GM21515 (cell line): ENCODE results near the gene UCHL3.
A peak's percentile ranks its signal among the peaks of the same experiment; 100 is the strongest.

ENCODE experiments used
- ATAC-seq: cut with Tn5 transposase; IDR thresholded peaks from one replicate; pipeline ENCODE4 v1.9.1; 2021; ENCODE audit not compliant: unreplicated experiment

Gene UCHL3

DNA sequence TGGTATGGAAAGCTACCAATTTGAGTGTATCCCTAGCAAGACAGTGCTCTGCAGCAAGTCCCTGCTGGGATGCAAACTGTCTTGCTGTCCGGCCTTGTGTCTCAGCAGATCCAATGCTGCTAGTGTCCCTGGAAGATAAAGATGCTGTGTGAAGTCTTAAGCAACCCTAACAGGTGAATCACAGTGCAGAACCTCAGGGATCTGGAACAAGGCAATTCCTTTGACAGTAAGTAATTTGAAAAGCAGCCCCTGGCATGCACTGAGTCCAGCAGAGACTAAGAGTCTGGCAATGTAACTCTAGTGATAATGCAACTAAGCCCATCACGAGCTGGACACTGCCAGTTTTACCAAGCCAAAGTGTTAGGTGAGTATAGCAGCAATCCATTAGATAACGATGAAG is 1.7 kb upstream of the UCHL3 start:
- no peak for ATAC-seq

DNA sequence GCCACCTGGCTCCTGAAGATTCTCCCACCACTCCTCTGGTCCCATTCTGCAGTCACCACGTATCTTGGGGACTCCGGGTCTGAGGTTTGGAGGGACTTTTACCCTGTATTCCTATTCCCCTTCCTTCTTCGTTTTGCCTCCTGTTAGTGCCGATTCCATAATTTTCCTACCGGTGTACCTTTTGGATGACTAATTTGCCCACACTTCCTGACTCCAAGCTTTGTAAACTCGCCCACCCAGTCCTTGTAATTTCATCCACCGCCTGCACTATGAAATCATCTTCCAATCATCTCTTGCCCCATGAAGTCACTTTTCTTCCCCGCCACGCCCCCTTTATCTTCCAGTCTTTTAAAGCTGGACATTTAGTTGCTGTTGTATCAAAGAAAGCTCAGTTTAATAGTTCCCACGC is 572 bp downstream of the UCHL3 start:
- ATAC-seq: peak; percentile 15

GRCh38 chr13:75554464-75554863 is 4.9 kb downstream of the UCHL3 start:
- no peak for ATAC-seq

DNA sequence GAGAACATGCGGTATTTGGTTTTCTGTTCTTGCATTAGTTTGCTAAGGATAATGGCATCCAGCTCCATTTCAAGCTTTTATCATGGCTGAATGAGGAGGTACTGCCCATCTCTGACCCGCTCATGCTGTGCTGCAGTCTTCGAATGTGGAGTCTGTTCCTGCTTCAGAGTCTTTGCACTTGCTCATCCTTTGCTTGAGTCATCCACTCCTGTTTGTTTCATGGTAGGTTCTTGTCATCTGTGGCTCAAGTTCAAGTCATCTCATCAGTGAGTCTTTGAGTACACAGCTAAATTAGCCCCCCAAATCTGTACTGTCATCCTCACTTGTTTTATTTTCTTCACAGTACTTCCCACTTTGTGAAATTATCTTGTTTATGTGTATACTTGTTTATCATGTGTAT is 5.4 kb downstream of the UCHL3 start:
- no peak for ATAC-seq

GRCh38 chr13:75555836-75556235 is 6.2 kb downstream of the UCHL3 start:
- no peak for ATAC-seq

GRCh38 chr13:75556961-75557360 is 7.4 kb downstream of the UCHL3 start:
- no peak for ATAC-seq

DNA sequence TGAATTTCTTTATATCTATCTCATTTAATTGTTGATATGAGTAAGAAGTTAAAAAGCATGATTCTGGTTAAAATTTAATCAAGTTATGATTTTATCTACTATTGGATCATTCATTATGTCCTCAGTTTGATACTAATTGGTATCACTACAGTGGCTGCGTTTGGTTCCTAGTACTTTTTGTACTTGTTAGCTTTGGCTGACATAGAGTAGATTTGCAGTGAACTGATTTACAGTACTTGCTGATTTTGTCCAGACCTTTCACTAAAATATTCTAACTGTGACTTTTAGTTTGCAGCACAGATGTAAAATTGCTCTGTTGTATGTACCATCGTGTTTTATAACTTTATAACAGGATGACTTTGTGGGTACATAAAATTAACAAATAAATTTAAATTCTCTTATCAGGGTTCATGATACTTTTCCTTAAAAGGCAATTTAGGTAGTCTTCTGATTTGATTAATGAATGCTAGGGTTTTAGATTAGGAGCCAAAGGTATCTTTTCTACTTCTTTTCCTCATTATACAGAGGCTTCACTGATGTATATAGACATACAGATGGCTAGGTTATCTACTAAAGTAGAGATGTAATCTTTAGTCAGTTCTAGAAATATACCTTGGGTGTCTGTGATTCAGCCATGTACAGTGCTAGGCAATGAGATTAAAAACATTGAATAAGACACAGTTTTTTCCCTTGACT is 8.7 kb downstream of the UCHL3 start:
- ATAC-seq: no peak

DNA sequence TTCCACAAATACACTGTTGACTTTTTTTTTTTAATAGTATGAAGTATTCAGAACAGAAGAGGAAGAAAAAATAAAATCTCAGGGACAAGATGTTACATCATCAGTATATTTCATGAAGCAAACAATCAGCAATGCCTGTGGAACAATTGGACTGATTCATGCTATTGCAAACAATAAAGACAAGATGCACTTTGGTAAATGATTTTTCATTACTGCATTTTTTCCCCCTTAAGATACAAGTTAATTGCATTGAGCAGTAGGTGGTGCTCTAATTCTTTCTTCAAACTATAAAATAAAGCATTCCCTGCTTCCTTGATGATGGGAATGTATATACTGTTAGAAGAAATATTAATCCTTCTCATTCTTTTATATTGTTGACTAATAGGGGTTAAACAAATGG is 17.1 kb downstream of the UCHL3 start:
- no peak for ATAC-seq

- no peak for ATAC-seq
These were observed 20.0 kb downstream of the UCHL3 start for GRCh38 chr13:75569576-75569975.

DNA sequence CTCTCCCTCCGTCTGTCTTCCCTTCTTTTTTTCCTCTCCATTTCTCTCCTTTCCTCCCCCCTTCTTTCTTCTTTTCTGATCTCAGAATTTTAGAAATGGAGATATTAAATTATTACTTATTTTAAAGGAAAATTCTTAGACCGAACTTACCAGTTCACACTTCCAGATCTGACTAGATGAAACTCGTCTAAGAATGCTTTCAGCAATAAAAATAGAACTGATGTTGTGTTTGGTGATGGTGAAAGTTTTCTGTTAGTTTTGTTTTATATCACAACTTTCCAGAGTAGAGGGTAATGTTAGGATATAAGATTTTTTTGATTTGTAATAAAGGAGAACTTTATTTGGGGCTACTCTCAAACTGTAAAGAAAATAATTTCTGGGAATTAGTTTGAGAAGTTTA is 29.9 kb downstream of the UCHL3 start:
- no peak for ATAC-seq

DNA sequence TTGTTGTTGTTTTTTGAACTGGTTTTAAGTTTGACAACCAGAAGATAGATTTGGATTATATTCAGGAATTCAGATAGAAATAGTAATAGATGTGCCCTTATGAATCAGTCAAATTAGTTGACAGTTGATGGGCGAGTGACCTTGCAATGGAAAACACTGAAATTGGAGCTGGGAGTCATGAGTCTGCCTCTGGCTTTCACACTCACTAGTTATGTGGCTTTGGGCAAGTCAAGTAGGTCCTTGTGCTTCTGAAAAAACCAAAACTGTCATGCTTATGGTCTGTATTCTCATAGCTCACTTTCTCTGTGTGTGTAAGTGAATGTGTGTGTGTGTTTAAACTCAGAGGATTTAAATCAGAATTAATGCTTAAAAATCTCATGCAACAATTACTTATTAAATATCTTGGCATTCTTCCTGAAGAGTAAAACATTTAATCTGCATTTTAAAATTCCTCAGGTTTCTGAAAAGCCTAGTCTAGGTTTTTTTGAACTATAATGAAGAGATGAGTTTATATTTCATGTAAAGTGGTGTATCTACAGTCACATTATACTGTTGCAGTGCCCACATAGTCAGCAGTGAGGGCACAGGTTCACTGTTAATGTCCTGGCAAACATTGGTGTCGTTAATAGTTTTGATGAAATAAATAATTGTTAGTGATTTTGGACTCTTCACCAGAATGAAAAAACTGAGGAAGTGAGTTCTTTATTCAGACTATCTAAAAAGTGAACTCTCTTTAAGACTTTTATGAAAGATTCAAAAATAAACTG is 32.5 kb downstream of the UCHL3 start:
- ATAC-seq: no peak

GRCh38 chr13:75583091-75583490 is 33.5 kb downstream of the UCHL3 start:
- no peak for ATAC-seq

GRCh38 chr13:75585153-75585552 is 35.6 kb downstream of the UCHL3 start:
- no peak for ATAC-seq

DNA sequence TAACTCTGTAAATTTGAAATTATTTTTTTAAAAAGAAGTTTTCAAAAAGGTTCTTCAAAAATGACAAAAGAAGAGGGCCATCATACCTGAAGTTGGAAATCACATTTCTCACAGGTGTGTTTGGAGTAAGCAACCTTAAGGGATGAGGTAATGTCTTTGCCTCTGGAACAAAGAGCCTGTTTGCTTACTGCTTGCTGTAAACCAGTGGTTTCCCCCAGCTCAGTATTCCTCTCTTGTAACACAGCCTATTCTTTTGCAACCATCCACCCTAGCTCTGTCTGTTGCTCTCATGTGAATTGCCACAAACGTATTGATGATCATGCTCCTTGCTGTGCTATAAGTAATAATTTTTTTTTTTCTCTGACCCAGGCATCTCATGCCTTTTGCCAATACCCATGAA is 38.1 kb downstream of the UCHL3 start:
- no peak for ATAC-seq

DNA sequence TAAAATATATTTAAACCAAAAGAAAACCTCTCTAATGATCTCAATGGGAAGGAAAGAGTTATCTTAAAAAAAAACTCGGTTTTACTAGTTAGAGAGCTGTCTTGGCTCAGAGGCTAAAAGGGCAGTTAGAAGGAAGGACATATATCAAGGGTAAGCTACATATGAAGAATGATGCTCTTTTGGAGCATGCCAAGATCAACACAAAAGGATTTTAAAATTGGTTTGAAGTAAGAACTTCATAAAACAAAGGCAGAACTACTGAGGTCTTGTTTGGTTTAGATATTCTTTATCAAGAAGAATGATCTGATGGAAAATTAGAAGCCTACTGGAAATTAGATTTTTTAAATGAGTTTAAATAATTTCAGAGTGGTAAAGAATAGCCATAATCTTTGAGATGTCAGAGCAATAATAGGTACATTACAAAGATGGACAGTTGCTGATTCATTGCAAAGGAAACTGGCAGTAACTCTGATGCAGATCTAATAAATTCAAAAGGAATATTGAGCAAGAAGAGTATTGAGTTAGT is 47.1 kb downstream of the UCHL3 start:
- no peak for ATAC-seq

DNA sequence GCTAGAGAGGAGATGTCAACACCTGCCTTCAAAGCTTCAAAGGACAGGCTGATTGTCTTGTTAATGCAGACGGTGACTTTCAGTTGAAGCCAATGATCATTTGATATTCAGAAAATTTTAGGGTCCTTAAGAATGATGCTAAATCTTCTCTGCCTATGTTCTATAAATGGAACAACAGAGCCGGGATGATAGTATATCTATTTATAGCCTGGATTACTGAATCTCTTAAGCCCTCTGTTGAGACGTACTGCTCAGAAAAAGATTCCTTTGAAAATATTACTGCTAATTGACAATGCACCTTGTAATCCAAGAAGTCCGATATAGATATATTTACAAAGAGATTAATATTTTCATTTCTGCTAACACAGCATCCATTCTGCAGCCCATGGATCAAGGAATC is 50.8 kb downstream of the UCHL3 start:
- no peak for ATAC-seq

- no peak for ATAC-seq
These were observed 53.4 kb downstream of the UCHL3 start for GRCh38 chr13:75603038-75603437.

GRCh38 chr13:75607447-75607846 is 57.9 kb downstream of the UCHL3 start:
- ATAC-seq: no peak

- no peak for ATAC-seq
These were observed 60.9 kb downstream of the UCHL3 start for GRCh38 chr13:75610466-75610865.

GRCh38 chr13:75612354-75612753 is 62.8 kb downstream of the UCHL3 start:
- ATAC-seq: no peak

GRCh38 chr13:75617230-75617629 is 67.6 kb downstream of the UCHL3 start:
- no peak for ATAC-seq

- no peak for ATAC-seq
These were observed 68.7 kb downstream of the UCHL3 start for GRCh38 chr13:75618308-75618707.
